Lower lobe of right lung (tissue), 2 donors: Measurements from ENCODE around the gene PALD1. TPM values are rescaled to one million over a fixed set of nuclear protein-coding genes. Genes with fewer than 3 reads are reported as not detected.
"Not testable (repeated sequence)": the region's sequence is repeated elsewhere in the genome, so short reads cannot be mapped to it uniquely, and the experiment has no call there.

Experiments
- ATAC-seq, 2 donors: fragments of 200-7000 bp; cut with Tn5 transposase; one replicate each; pipeline ENCODE4 v1.9.1; 2020 to 2022; ENCODE audit warnings: mild to moderate bottlenecking in 2 of 2, moderate library complexity in 2 of 2
- DNase-seq: peaks from one replicate; pipeline ENCODE4 v3.0.0-alpha.2; 2020
- H3K27ac ChIP-seq: fragments of 200-600 bp; one replicate; pipeline ENCODE4 v1.8.0; 2022
- H3K27me3 ChIP-seq: fragments of 200-600 bp; one replicate; pipeline ENCODE4 v1.8.0; 2022; ENCODE audit warnings: low read depth
- H3K36me3 ChIP-seq: fragments of 200-600 bp; one replicate; pipeline ENCODE4 v1.8.0; 2022; ENCODE audit warnings: mild to moderate bottlenecking
- H3K4me1 ChIP-seq: fragments of 200-600 bp; one replicate; pipeline ENCODE4 v1.8.0; 2022
- H3K4me3 ChIP-seq: fragments of 200-600 bp; one replicate; pipeline ENCODE4 v1.8.0; 2022; ENCODE audit warnings: mild to moderate bottlenecking
- H3K9me3 ChIP-seq: fragments of 200-600 bp; one replicate; pipeline ENCODE4 v1.8.0; 2022
- CTCF ChIP-seq: fragments of 200-600 bp; IDR thresholded peaks from one replicate; pipeline ENCODE4 v1.8.0; 2022; ENCODE audit warnings: antibody characterized with exemption, mild to moderate bottlenecking
- intact Hi-C: fragments of 100-400 bp; cut with DNase I; formaldehyde crosslinking; loops from one replicate; pipeline ENCODE4 v1.11.0; 2022
- total RNA-seq: library from RNA; stranded (reverse); fragmentation: NEBNext Ultra II Directional; extraction: Animal tissue kit (Norgen Biotek cat#: 25700); gene quantifications from one replicate; pipeline ENCODE4 v1.2.1, GENCODE V29; 2021
- donor health status: DM: no; HTN: yes; CAD: no; lungs with severe emphysema.

The PALD1 gene
- total RNA-seq, 1 donor from 2014 or later: 16.0 TPM

GRCh38 chr10:70604106-70604505 lies 125.5 kb downstream of the PALD1 start:
- Histone ChIP-seq H3K4me1 (no peaks in the 10 kb centered on the region), H3K36me3 (no peaks in the 10 kb centered on the region), H3K27ac (no peak overlapping the region), H3K9me3 (no peaks in the 10 kb centered on the region), H3K27me3 (no peaks in the 10 kb centered on the region), H3K4me3 (no peak overlapping the region)
- ATAC-seq: no peak
- intact Hi-C loops: no loop called here
- no peak for TF ChIP-seq CTCF
- DNase-seq: no peak

GRCh38 chr10:70605161-70605560 lies 126.6 kb downstream of the PALD1 start:
- Histone ChIP-seq H3K27ac (no peak overlapping the region), H3K36me3 (no peaks in the 10 kb centered on the region), H3K9me3 (no peaks in the 10 kb centered on the region), H3K4me3 (no peak overlapping the region), H3K27me3 (no peaks in the 10 kb centered on the region), H3K4me1 (no peaks in the 10 kb centered on the region)
- intact Hi-C loops: no loop called here
- DNase-seq (no peak), ATAC-seq (no peak)
- TF ChIP-seq CTCF: no peak

GRCh38 chr10:70607936-70608335 lies 129.4 kb downstream of the PALD1 start:
- DNase-seq (no peak), ATAC-seq (no peak)
- Histone ChIP-seq H3K9me3 (no peaks in the 10 kb centered on the region), H3K4me3 (no peak overlapping the region), H3K27me3 (no peaks in the 10 kb centered on the region), H3K27ac (no peak overlapping the region), H3K4me1 (no peaks in the 10 kb centered on the region), H3K36me3 (no peaks in the 10 kb centered on the region)
- no peak for TF ChIP-seq CTCF
- intact Hi-C loops: no loop called here

- Histone ChIP-seq H3K4me1 (no peaks in the 10 kb centered on the region), H3K4me3 (no peak overlapping the region), H3K27ac (no peak overlapping the region), H3K27me3 (no peaks in the 10 kb centered on the region), H3K36me3 (no peaks in the 10 kb centered on the region), H3K9me3 (no peaks in the 10 kb centered on the region)
- TF ChIP-seq CTCF: no peak
- intact Hi-C loops: no loop called here
- ATAC-seq (no peak), DNase-seq (no peak)
Observed at GRCh38 chr10:70613941-70614340, 135.4 kb downstream of the PALD1 start.

- H3K27ac ChIP-seq, H3K9me3 ChIP-seq, intact Hi-C loops, H3K27me3 ChIP-seq, H3K4me3 ChIP-seq, ATAC-seq, H3K36me3 ChIP-seq, H3K4me1 ChIP-seq, DNase-seq: not testable (repeated sequence)
Observed at GRCh38 chr10:70614364-70614763, 135.8 kb downstream of the PALD1 start.

- no peak for TF ChIP-seq CTCF
- H3K4me1 ChIP-seq: no peaks in the 10 kb centered on the region
- intact Hi-C loops: no loop called here
- no peak overlapping the region for H3K4me3 ChIP-seq
- H3K27ac ChIP-seq: no peak overlapping the region
- H3K27me3 ChIP-seq: no peaks in the 10 kb centered on the region
- ATAC-seq (no peak), DNase-seq (no peak)
- no peaks in the 10 kb centered on the region for H3K36me3 ChIP-seq
- peaks cover 4% of the 10 kb centered on the region for H3K9me3 ChIP-seq
Observed at GRCh38 chr10:70615211-70615610, 136.6 kb downstream of the PALD1 start.
